GM18526 (cell line): ENCODE measurements around the gene AKAIN1.

Experiments
- POLR2A ChIP-seq: IDR thresholded peaks from 3 replicates; pipeline ENCODE4 v1.6.1; 2011; ENCODE audit not compliant: insufficient read length; ENCODE audit errors: extremely low read depth

AKAIN1 gene

GRCh38 chr18:5144629-5145028 lies 52.4 kb downstream of the AKAIN1 start:
- TF ChIP-seq POLR2A: no peak

- no peak for TF ChIP-seq POLR2A
These were observed 54.2 kb downstream of the AKAIN1 start for GRCh38 chr18:5142859-5143258.

DNA sequence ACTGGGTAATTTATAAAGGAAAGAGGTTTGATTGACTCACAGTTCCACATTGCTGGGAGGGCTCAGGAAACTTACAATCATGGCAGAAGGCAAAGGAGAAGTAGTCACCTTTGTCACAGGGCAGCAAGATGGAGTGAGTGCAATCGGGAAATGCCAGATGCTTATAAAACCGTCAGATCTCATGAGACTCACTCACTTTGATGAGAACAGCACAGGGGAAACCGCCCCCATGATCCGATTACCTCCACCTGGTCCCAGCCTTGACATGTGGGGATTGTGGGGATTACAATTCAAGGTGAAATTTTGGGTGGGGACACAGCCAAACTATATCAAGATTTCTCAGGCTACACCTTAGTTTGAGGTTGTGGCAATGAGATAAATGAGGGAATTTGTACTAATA lies 54.9 kb downstream of the AKAIN1 start:
- TF ChIP-seq POLR2A: no peak

DNA sequence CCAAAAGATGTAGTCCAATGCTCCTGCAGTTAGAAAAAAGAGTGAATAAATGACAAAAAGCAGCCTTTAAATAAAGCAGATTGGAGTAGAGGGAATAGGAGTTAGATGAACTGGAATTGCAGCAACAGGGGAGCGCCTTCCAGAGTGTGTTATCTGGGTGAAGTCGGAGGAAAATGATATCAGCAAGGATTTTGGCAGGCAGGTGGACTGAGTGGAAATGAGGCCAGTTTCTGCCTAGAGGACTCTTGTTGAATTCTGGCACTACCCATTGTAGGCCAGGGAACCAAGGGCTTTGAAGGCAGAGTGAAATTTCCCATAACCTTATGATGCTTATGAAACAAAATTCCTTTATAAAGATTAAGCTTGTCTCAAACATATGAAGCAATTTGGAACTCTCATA lies 59.8 kb downstream of the AKAIN1 start:
- TF ChIP-seq POLR2A: no peak

DNA sequence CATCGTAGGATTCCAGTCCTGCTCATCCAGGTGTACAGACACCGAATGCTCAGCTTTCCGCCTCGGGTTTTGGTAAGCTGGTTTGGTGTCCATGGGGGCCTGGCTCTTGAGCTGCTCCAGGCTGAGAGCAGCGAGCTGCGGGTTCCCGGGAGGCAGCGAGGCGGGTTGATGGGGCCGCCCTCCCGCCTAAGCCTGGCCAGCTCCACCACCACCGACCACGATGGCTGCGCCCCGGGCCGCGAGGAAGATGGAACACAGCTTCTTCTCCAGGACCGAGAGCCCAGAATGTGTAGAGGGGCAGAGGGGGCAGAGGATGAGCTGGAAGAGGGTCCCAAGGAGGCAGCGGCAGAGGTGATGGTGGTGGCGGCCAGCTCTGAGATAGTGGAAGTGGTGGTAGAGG lies 64.1 kb downstream of the AKAIN1 start:
- TF ChIP-seq POLR2A: no peak

- TF ChIP-seq POLR2A: no peak
These were observed 74.8 kb downstream of the AKAIN1 start for GRCh38 chr18:5122272-5122671.

DNA sequence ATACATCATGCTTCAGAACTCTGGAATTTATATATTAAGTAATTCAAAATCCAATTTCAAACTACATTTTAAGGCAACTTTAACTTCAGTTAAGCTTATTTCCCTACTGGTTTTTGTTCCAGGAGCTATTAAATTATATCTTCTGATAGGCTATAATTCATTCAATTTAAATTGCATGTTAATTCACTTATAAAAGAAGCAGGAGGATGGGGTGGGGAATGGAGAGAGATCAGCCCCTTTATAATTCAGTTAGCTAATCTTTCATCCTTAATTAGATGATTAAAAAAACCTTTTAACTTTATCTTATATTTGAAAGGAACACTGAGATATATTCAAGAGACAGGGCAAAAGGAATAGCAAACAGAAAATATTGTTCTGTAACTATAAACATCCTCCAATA lies 86.8 kb downstream of the AKAIN1 start:
- TF ChIP-seq POLR2A: no peak

DNA sequence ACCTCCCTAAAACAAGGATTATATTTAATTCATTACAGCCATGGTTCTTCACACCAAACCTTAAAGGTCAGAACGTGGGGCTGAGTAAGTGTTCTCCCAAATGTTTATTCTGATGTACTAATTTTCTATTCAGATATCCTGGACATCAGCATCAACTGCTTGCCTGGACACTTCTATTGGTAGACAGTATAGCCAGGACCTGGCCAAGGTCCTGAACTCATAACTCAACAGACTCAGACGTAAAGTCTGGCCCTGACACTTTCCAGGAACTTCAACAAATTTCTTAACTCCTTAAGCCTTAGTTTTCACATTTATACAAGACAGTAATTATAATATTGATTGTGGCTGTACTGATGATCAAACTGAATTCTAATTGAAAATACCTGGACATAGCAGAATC lies 89.1 kb downstream of the AKAIN1 start:
- TF ChIP-seq POLR2A: no peak

DNA sequence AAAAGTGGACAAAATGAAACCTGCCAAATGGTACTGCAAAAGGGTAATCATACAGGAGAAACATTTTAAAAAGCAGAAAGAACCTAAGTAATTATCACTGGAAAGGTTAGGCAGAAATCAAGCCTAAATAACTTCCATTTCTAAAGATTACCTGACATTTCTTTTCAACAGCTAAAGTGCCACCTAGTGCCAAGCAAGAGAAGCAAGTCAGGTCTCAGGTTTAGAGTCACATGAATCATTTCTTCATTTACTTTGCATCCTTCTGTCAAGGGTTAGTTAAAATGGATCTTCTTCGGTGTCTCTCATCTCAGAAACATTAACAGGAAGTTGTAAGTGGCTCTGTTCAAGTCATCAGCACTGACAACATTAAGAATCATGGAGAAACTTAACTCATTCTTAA lies 90.3 kb downstream of the AKAIN1 start:
- no peak for TF ChIP-seq POLR2A

DNA sequence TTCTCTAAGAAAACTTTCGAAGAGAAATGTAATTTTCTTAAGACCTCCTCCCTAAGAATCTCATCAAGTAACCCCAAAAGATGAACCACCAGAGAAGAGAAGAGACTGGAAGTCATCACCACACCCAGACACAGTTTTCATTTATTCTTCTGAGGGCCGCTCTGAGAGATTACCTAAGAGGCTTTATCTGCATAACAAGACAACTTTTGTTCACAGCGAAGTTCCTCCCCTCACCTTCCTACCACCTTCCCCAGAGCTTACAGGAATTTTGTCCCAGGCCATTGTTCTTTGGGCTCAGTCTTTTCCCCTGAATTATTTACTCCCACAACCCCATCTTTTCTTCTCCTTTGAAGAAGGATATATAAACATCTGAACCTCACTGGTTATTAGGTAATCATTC lies 92.8 kb downstream of the AKAIN1 start:
- TF ChIP-seq POLR2A: no peak

GRCh38 chr18:5103693-5104092 lies 93.4 kb downstream of the AKAIN1 start:
- no peak for TF ChIP-seq POLR2A

- TF ChIP-seq POLR2A: no peak
These were observed 93.8 kb downstream of the AKAIN1 start for GRCh38 chr18:5103286-5103685.

DNA sequence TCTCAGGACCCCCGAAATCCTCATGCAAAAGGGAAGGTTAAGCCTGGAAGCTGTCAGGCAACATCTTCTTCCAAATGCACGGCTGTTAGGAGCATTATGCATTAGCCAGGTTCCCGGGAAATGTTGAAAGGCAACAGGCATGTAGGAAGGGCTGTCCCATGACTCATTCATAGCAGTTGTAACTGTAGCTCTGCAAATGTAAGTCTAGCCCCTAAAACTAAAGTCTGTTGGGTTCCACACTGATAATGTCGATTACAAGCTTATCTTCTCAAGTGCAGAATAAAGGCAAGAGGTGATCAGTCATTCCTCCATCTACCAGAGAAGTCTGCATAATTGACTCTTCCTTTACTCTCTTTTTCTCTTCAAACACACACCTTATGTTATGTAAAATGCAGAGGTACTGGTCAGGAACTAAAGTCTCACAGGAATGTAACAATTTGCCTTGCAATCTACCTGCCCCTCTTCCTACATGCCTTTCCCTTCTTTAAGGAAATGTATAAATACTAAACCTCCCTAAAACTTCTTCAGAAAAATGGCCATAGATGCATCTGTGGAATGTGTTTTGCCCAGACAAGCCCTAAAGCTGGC lies 99.8 kb downstream of the AKAIN1 start:
- TF ChIP-seq POLR2A: no peak

GRCh38 chr18:5095239-5095638 lies 101.8 kb downstream of the AKAIN1 start:
- TF ChIP-seq POLR2A: no peak

- TF ChIP-seq POLR2A: no peak
These were observed 103.2 kb downstream of the AKAIN1 start for GRCh38 chr18:5093902-5094301.
